HK-2 (cell line): ENCODE results near the gene SLC6A19.

Experiments used
- DNase-seq: peaks from one replicate; pipeline ENCODE4 v3.0.0-alpha.2; 2018; ENCODE audit not compliant: unreplicated experiment

SLC6A19 gene

GRCh38 chr5:1166370-1166769 is 35.0 kb upstream of the SLC6A19 start:
- no peak for DNase-seq

- DNase-seq, result no peak
Observed at GRCh38 chr5:1167361-1167727, 34.1 kb upstream of the SLC6A19 start.

- peak; percentile 61 for DNase-seq
Observed at GRCh38 chr5:1167728-1168709, 33.4 kb upstream of the SLC6A19 start.

- no peak for DNase-seq
Observed at GRCh38 chr5:1168796-1169195, 32.6 kb upstream of the SLC6A19 start.

- DNase-seq, result no peak
Observed at GRCh38 chr5:1169211-1170115, 31.9 kb upstream of the SLC6A19 start.

- no peak for DNase-seq
Observed at GRCh38 chr5:1171340-1171941, 30.0 kb upstream of the SLC6A19 start.

GRCh38 chr5:1172007-1172581 is 29.3 kb upstream of the SLC6A19 start:
- DNase-seq, result no peak

GRCh38 chr5:1172670-1173404 is 28.6 kb upstream of the SLC6A19 start:
- no peak for DNase-seq

GRCh38 chr5:1173485-1174070 is 27.8 kb upstream of the SLC6A19 start:
- DNase-seq, result no peak

GRCh38 chr5:1174122-1174936 is 27.1 kb upstream of the SLC6A19 start:
- peak; percentile 75 for DNase-seq

- no peak for DNase-seq
Observed at GRCh38 chr5:1175015-1175414, 26.4 kb upstream of the SLC6A19 start.

GRCh38 chr5:1175801-1176472 is 25.5 kb upstream of the SLC6A19 start:
- DNase-seq, result no peak

GRCh38 chr5:1176473-1177391 is 24.7 kb upstream of the SLC6A19 start:
- no peak for DNase-seq

- no peak for DNase-seq
Observed at GRCh38 chr5:1177826-1178528, 23.4 kb upstream of the SLC6A19 start.

GRCh38 chr5:1178529-1179382 is 22.6 kb upstream of the SLC6A19 start:
- no peak for DNase-seq

GRCh38 chr5:1179383-1179715 is 22.0 kb upstream of the SLC6A19 start:
- DNase-seq, result no peak

- no peak for DNase-seq
Observed at GRCh38 chr5:1180096-1180495, 21.3 kb upstream of the SLC6A19 start.
